NCI-H146 treated with DMSO at 0.1 percent for 48 hours (cell line): ENCODE measurements around the gene PTGR2.
"Not testable (repeated sequence)": the region's sequence is repeated elsewhere in the genome, so short reads cannot be mapped to it uniquely, and the experiment has no call there.

Source experiments
- DNase-seq: peaks from one replicate; lab custom pipeline; 2025; ENCODE audit not compliant: unreplicated experiment; lab: John Stamatoyannopoulos, UW

PTGR2 gene

DNA sequence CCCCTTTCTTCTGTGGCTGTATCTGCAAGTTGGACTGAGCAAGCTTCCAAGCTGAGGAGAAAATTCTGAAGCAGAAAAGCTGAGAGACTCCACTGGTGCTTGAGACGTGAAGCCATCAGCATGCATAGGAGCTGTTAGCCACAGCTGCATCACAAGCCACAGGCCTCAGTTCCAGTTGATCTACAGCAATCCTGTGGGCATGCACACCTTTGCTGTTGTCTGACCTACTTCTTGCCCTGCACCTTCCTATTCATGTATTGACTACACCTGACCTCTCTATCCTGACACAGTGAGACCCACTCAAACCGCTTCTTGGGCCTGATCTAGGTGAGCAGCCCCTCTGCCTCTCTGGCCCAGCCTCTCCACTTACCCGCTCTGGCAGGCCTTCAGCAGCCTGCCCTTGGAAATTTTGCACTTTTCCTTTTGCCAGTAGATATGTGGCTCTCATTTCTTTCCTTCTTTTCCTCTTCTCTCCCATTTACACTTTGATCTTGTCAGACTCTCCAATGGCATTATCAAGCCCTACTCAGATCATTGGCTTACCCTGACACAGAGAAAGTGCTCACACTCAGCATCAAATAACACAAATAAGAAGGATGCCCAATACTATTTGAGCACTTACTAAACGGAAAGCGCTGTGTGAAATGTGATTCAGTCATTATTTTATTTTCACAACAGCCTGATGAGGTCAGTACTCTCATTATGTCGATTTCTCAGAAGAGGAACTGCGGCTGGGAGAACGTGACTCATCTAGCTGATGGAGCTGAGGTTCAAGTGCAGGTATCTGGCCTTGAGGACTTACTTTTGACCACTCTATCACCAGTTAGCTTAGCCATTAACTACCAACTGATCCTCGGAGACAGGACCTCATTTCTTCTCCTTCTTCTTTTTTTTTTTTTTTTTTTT is 21.9 kb upstream of the PTGR2 start:
- no peak for DNase-seq

DNA sequence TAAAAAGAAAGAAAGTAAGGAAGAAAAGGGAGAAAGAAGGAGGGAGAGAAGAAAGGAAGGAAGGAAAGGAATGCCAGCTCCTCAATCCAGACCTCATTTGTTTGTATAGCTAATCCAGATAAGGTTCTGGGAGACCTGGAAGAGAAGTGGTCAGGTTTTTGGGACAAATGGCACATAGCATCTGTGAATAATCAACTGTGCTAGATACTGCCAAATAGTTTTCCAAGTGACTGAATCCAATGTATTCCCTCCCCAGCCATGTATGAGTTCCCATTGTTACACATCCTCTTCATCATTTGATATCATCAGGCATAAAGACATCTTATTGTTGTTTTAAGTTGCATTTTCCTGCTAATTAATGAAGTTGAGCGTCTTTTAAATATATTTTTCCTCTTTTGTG is 18.6 kb upstream of the PTGR2 start:
- no peak for DNase-seq

DNA sequence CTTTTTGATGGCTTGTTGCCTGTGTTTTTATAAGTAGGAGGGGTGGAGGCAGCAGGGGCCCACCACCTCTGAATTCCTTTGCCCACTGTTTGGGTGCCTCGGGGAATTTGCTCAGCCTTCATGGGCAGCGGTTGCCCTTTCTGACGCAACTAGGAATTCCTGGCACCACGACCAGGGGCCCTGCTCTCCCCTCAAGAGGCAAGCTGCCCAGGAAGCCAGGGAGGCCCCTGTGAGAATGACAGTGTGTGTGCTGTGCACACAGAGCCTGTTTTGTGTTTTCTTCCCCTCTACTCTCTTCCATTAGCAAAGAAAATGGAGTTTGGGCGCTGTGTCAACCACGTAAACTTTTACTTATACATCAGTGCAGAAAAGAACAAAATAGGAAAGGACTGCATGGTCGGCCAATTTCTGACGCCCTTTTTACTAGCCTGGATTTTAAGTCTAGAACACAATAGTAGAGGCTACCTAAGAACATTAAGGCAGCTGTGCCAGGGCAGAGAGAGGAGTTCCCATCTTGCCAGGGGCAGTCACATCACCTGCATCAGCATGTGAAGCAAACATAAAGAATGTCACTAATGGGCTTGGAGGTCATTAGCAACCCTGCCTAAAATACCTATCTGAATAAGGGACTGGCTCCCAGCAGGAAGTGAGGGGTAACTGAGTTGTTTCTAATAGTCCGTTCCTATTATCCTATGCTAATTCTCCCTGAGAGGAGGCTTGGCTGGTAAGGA is 17.9 kb upstream of the PTGR2 start:
- DNase-seq, result peak; percentile 1

DNA sequence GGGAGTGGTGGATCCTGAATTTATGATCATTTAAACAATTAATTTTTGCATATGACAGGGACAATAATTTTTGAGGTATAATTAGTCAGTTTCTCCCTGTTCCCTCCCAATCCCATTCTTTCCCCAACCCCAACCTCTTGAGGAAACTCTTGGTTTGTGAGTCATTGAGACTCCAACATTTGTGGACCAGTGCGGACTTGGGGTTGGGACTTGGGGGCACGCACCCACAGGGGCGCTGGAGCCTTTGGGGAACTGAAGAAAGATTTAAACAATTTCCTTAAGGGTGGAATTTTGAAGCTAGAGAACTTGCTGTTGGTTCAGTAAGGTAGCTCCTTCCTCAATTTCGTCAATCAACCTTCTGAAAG is 17.4 kb upstream of the PTGR2 start:
- DNase-seq, result no peak

DNA sequence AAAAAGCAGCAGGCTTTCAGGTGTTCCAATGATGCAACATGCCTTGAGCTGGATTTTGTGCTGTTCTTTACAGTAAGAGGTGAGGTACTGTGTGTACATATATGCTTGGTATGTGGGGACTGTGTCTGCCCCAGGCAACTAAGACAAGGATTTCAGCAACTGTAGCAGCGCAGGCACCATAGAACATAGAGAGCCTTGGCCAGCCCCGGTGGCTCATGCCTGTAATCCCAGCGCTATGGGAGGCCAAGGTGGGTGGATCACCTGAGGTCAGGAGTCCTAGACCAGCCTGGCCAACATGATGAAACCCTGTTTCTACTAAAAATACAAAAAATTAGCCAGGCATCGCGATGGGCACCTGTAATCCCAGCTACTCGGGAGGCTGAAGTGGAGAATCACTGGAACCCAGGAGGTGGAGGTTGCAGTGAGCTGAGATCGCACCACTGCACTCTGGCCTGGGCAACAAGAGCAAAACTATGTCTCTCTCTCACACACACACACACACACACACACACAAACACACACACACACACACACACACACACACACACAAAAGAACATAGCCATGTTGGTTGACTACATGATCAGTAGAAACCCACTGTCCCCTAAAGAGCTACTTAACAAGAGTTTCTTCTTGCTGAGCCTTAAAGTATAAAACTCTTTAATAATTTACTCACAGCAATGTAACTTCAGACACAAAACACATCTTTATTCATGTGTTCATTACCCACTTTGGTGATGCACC is 13.2 kb upstream of the PTGR2 start:
- DNase-seq, result not testable (repeated sequence)

DNA sequence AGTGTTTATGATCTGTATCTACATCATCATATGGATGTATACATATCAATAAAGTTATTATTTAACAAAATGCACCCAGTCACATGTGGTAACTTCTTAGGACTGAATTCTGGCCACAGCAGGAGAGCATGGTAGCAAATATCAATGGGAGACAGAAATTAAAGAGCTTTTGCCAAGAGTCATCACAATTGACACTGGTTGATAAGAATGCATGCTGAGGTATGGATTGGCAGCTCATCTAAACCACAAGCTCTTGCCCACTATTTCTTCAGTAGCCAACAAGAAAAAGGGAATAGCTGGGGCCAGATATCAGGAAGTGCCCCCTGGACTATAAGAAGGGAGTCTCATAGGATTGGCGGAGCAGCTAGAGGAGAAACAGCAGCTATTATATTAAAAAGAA is 9.4 kb upstream of the PTGR2 start:
- no peak for DNase-seq

DNA sequence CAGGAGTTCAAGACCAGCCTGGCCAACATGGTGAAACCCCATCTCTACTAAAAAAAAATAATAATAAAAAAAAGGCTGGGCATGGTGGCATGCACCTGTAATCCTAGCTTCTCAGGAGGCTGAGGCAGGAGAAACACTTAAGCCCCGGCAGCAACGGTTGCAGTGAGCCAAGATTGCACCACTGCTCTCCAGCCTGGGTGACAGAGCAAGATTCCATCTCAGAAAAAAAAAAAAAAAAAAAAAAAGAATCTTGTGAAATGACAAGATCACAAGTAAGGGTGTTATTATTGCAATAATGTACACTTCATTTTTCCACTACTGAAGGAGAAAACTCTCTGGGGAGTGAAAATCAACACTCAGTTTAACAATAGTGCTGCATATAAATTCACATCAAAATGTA is 8.8 kb upstream of the PTGR2 start:
- no peak for DNase-seq

DNA sequence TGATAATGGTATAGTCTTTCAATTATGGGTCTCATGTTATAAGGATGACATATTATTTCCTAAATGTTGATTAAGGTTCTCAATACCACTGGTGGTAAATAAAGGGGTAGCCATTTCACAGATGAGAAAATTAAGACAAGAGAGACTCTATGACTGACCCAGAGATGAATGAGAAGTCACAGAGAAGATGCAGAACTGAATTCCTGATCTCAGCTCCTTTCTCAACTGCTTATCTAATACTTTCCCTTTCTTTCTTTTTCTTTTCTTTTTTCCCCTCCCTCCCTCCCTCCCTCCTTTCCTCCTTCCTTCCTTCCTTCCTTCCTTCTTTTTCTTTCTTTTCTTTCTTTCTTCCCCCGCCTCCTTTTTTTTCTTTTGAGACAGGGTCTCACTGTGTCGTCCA is 8.3 kb upstream of the PTGR2 start:
- no peak for DNase-seq

DNA sequence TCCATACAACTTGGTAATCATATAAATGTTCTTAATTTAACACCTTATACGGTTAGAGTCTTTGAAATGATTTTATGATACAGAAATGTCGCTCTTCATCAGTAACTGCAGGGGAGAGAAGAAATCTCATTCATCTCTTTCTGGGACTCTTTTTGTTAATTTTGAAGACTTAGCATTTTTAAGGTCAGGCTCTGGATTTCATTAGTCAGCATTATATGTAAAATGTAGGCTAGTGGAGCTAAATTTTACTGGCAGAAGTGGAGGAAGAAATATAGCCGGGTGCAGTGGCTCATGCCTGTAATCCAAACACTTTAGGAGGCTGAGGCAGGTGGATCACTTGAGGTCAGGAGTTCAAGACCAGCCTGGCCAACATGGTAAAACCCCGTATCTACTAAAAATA is 4.7 kb upstream of the PTGR2 start:
- no peak for DNase-seq

DNA sequence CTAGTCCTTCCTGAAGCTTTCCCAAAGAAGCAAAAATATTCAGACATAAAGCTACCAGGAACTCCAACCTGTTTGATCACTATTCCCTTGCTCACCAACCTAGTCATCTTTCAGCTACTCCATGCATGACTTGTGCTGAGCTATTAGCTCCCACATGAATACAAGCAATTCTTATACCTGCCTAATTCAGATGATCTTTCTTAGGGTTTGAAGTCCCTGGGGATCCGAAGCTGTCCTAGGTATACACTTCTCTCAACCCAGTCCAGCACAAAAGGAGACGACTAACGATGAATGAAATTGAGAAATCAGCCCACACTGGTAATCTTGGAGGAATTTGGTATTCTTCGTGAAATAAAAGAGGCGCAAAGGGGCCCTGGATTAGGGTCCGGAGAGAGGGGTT is 631 bp upstream of the PTGR2 start:
- DNase-seq, result peak; percentile 3

DNA sequence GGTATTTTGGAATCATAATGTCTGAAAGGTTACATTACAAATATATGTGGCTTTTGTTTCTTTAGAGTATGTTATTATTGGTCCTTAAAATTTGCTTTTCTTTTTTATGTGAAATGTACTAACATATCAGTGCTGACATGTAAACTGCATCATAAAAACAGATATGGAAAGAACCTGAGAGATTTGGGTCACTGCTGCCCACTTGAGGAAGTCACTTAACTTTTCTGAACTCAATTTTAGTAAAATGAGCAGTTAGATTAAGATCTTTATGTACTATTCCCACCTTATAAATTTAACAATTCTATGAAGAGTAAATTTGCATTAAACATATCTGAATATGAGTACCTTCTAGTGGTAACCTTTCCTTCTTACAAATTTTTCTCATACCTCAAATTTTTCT is 7.5 kb downstream of the PTGR2 start:
- no peak for DNase-seq

DNA sequence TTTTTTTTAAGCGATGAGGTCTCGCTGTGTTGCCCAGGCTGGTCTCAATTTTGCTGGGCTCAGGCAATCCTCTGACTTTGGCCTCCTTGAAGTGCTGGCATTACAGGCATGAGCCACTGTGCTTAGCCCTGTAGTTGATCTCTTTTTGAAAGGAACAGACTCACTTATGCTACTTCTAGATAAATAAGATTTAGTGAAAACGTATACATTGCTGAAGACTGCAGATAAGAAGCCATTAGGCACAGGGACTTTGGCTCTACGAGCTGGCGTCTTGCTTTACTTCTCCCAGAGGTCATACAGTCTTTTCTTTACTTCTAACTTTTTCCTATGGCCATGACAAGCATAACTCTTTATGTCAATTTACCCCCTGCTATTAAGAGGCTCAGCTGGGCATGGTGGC is 9.4 kb downstream of the PTGR2 start:
- DNase-seq, result no peak

DNA sequence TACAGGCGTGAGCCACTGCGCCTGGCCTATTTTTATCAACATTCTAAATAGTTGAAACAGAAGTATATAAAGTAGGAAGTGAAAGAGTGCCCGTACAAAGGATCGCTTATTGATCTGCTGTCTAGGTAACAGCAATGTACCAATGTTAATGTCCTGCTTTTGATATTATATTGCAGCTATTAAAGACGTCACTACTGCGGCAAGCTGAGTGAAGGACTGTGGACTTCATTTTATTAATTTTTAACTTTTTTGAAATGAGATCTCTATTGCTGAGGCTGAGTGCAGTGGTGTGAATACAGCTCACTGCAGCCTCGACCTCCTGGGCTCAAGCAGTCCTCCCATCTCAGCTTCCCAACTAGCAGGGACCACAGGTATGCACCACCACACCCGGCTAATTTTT is 10.8 kb downstream of the PTGR2 start:
- no peak for DNase-seq

DNA sequence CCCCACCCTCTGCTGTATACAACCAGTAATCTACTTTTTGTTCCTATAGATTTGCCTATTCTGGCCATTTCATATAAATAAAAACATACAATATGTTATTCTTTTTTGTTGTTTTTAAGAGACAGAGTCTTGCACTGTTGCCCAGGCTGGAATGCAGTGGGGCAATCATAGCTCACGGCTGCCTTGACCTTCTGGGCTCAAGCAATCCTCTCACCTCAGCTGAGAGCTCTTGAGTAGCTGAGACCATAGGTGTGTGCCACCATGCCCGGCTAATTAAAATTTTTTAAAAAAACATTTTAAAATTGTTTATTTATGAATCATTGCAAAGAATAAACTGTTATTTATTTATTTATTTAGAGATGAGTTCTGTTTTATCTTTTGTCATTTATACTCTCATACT is 11.6 kb downstream of the PTGR2 start:
- no peak for DNase-seq

DNA sequence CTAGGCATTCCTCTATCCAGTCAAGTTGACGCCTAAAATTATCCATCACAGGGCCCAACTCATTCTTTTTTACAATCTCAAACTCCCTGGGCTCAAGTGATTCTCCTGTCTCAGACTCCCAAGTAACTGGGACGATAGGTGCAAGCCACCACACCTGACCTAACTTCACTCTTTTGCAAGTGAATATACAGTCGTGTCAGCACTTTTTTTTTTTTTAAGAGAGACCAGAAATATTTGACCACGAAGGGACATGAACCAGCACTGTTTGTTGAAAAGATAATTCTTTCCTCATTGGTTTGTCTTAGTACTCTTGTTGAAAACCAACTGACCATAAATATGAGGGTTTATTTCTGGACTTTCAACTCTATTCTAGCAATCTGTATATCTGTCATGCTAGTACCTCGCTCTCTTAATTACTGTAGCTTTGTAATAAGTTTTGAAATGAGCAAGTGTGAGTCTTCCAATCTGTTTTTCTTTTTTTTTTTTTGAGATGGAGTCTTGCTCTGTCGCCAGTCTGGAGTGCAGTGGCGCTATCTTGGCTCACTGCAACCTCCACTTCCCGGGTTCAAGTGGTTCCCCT is 14.0 kb downstream of the PTGR2 start:
- no peak for DNase-seq

DNA sequence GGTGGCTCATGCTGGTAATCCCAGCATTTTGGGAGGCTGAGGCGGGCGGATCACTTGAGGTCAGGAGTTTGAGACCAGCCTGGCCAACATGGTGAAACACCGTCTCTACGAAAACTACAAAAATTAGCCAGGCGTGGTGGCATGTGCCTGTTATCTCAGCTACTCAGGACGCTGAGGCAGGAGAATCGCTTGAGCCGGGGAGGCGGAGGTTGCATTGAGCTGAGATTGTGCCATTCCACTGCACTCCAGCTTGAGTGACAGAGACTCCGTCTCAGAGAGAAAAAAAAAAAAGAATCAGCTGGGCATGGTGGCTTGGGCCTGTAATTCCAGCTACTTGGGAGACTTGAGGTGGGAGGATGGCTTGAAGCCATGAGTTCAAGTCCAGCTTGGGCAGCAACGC is 18.1 kb downstream of the PTGR2 start:
- not testable (repeated sequence) for DNase-seq

DNA sequence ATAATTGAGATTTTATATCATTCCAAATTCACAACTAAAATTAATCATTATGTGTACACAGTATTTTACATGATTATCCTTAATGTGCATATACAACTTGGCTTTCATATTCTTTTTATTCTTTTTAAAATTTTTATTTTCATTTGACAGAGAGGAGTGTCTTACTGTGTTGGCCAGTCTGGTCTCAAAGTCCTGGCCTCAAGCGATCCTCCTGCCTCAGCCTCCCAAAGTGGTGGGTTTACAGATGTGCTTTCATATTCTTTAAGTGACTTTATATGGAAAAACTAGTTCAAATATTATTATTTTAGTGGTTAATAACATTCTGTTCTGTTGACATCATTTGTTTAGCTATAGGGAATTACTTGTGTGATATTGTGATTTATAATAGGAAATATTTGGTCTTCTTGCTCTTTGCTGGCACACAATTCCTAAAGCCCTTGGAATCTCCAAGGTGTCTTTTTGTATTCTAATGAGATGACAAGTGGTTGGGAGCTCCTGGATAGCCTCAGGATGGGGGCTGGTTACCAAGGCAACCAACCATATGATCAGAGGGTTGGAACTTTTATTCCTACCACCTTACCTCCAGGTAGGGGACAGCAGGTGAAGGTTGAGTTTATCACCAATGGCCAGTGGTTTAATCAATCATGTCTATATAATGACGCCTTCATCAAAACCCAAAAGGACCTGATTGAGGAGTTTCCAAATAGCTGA is 19.0 kb downstream of the PTGR2 start:
- no peak for DNase-seq

DNA sequence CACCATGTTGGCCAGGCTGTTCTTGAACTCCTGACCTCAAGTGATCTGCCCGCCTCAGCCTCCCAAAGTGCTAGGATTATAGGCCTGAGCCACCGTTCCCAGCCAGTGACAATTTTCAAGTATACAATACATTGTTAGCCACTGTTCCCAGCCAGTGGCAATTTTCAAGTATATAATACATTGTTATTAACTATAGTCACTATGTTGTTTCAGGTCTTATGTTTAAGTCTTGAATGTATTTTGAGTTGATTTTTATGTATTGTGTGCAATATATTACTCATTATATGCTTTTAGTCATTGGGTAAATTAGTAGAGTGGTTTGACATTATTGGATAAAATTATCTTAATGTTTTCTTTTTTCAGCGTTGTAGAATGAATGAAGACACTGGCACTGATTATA is 22.0 kb downstream of the PTGR2 start:
- DNase-seq, result no peak

DNA sequence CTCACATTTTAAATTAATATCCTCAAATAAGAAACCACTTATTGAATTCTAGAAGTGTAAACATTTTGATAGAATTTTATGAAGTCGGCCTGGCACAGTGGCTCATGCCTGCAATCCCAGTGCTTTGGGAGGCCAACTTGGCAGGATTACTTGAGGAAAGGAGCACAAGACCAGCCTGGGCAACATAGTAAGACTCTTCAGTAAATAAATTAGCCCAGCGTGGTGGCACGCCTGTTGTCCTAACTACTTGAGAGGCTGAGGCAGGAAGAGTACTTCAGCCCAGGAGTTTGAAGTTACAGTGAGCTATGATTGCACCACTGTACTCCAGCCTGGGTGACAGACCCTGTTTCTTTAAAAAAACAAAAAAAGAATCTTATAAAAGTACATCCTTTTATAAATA is 26.2 kb downstream of the PTGR2 start:
- no peak for DNase-seq

DNA sequence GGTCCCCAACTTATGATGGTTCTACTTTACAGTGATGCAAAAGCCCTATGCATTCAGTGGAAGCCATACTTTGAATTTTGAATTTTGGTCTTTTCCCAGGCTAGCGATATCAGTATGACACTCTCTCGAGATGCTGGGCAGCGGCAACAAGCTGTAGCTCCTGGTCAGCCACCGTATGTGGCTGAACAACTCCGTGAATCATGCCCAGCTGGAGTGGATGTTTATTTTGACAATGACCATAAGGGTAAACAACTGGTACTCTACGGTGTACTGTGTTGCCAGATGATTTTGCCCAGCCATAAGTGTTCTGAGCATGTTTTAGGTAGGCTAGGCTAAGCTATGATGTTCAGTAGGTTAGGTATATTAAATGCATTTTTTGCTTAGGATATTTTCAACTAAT is 26.8 kb downstream of the PTGR2 start:
- DNase-seq, result no peak

DNA sequence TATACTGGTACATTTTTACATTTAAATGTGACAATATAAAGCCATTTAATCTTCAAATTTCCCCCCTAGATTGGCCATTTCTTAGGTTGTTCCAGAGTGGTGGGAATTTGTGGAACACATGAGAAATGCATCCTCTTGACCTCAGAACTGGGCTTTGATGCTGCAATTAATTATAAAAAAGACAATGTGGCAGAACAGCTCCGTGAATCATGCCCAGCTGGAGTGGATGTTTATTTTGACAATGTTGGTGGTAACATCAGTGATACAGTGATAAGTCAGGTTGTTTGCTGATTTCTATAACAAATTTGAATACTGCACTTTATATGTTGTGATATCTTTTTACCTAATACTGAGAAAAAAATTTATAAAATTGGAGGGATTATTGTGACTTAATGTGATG is 27.4 kb downstream of the PTGR2 start:
- DNase-seq, result no peak
